Lung (tissue), 12 donors: ENCODE measurements around the gene CALHM5. TPM values are rescaled to one million over a fixed set of nuclear protein-coding genes. Genes with fewer than 3 reads are reported as not detected.

Source experiments
- ATAC-seq: fragments of 200-7000 bp; cut with Tn5 transposase; one replicate; pipeline ENCODE4 v1.9.1; 2020; ENCODE audit warnings: moderate number of reproducible peaks; ENCODE audit not compliant: insufficient read depth, low FRiP score
- DNase-seq, 3 donors: peaks; one replicate each; pipeline ENCODE4 v3.0.0-alpha.2; 2013 to 2017
- H3K27ac ChIP-seq, 2 donors: one replicate each; pipeline ENCODE4 v1.5.1; 2013; ENCODE audit warnings: mild to moderate bottlenecking in 2 of 2, moderate library complexity in 2 of 2, control low read depth in 1 of 2, inconsistent platforms in 1 of 2, low read depth in 1 of 2, low read length in 1 of 2
- H3K27me3 ChIP-seq, 3 donors: one replicate each; pipeline ENCODE4 v1.5.1; 2013; ENCODE audit warnings: low read length in 2 of 3; ENCODE audit not compliant: control insufficient read depth in 3 of 3, insufficient read depth in 3 of 3
- H3K36me3 ChIP-seq, 4 donors: one replicate each; pipeline ENCODE4 v1.5.1; 2013; ENCODE audit warnings: low read length in 4 of 4, mild to moderate bottlenecking in 1 of 4, moderate library complexity in 1 of 4; ENCODE audit not compliant: control insufficient read depth in 4 of 4, insufficient read depth in 4 of 4
- H3K4me1 ChIP-seq, 5 donors: one replicate each; pipeline ENCODE4 v1.5.1; 2013; ENCODE audit warnings: low read length in 5 of 5, mild to moderate bottlenecking in 2 of 5, moderate library complexity in 1 of 5; ENCODE audit not compliant: control insufficient read depth in 5 of 5, insufficient read depth in 5 of 5
- H3K4me3 ChIP-seq: one replicate; pipeline ENCODE4 v1.5.1; 2013; ENCODE audit warnings: mild to moderate bottlenecking, control low read depth, moderate library complexity
- H3K9ac ChIP-seq, 2 donors: one replicate each; pipeline ENCODE4 v1.5.1; 2013; ENCODE audit warnings: low read length in 2 of 2, control low read depth in 1 of 2; ENCODE audit not compliant: insufficient read depth in 1 of 2
- H3K9me3 ChIP-seq, 4 donors: one replicate each; pipeline ENCODE4 v1.5.1; 2013; ENCODE audit warnings: low read length in 3 of 4, mild to moderate bottlenecking in 1 of 4, moderate library complexity in 1 of 4; ENCODE audit not compliant: control insufficient read depth in 4 of 4, insufficient read depth in 3 of 4
- CTCF ChIP-seq: IDR thresholded peaks from 2 replicates; pipeline ENCODE4 v1.5.1; 2012; ENCODE audit warnings: mild to moderate bottlenecking; ENCODE audit errors: control extremely low read depth, extremely low read depth
- WGBS, 2 donors: extraction: QIAGEN DNeasy Blood & Tissue Kit; methylation state at CpG; one replicate each; pipeline ENCODE4 v1.1.7; 2013; 5-methylcytosine and 5-hydroxymethylcytosine counted together
- polyA plus RNA-seq, 2 donors: library from polyadenylated mRNA; stranded (reverse); fragments of 200-250 nt; gene quantifications; one replicate each; pipeline ENCODE4 v1.2.1, GENCODE V29; 2013
- total RNA-seq, 2 donors: library from RNA; depleted of rRNA in 1 of 2; stranded (reverse); fragments of >200 nt in 1 of 2; gene quantifications; one replicate each; pipeline ENCODE4 v1.2.1, GENCODE V29; 2014 to 2021
- donor health status: control.
- donor health status: control.
- donor health status: Bipolar disorder and iron deficiency.
- donor health status: healthy.
- donor health status: DM: yes; HTN: yes; CAD: no.

The CALHM5 gene
- total and polyA plus RNA-seq, 4 donors: 0.41 to 3.0 (median 1.0) TPM

DNA sequence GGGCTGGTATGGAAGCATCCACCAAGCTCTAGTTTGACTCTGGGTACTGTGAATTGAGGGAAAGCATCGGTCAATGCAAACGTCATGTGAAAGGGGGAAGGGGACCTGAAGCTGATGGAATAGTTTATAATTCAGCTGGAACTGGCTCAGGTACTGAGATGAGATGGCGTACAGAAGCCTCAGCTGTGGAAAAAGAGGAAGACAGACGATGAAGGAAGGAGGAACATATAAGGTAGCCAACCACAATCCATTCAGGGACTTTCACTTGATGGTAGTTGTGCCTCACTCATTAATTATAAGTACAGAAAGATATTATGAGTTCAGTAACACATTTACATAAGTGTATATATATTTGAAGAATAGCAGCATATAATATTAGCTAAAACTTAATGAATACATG lies 2.7 kb downstream of the CALHM5 start:
- Histone ChIP-seq H3K36me3 (peaks cover 0 to 7% (median 6%) of the 10 kb centered on the region in 4 donors), H3K27ac (no peak overlapping the region), H3K4me1 (peaks cover 0 to 29% (median 2%) of the 10 kb centered on the region in 5 donors), H3K9ac (no peak overlapping the region), H3K4me3 (no peak overlapping the region), H3K27me3 (no peaks in the 10 kb centered on the region), H3K9me3 (no peaks in the 10 kb centered on the region)
- no peak for TF ChIP-seq CTCF
- ATAC-seq (no peak), DNase-seq (no peak)
- 61 to 69% methylated on average over 4 of the region's 4 CpGs for WGBS, 2 donors

DNA sequence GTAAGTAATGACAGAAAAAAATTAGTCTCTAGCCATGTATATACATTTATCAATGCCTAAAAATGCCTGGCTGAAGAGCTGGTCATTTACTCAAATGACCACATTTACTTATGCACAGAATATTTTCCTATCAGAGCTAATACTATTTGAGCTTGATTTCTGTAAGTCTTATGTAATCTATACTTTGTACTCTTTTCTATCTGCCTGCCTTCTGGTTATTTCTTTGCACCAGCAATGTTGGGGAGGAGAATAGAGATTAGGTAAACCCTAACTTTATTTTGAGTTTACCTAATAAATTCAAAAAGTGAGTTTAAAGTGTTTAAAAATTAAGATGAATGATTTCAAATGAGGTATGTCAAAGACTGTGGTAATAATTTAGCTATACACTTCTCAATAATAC lies 3.7 kb downstream of the CALHM5 start:
- no peak overlapping the region for H3K27ac ChIP-seq
- no peak overlapping the region for H3K9ac ChIP-seq
- H3K27me3 ChIP-seq: no peaks in the 10 kb centered on the region
- no peaks in the 10 kb centered on the region for H3K9me3 ChIP-seq
- H3K4me3 ChIP-seq: no peak overlapping the region
- ATAC-seq: no peak
- no peak for TF ChIP-seq CTCF
- no peak for DNase-seq
- peaks cover 0 to 29% (median 4%) of the 10 kb centered on the region in 5 donors for H3K4me1 ChIP-seq
- peaks cover 0 to 7% (median 6%) of the 10 kb centered on the region in 4 donors for H3K36me3 ChIP-seq

DNA sequence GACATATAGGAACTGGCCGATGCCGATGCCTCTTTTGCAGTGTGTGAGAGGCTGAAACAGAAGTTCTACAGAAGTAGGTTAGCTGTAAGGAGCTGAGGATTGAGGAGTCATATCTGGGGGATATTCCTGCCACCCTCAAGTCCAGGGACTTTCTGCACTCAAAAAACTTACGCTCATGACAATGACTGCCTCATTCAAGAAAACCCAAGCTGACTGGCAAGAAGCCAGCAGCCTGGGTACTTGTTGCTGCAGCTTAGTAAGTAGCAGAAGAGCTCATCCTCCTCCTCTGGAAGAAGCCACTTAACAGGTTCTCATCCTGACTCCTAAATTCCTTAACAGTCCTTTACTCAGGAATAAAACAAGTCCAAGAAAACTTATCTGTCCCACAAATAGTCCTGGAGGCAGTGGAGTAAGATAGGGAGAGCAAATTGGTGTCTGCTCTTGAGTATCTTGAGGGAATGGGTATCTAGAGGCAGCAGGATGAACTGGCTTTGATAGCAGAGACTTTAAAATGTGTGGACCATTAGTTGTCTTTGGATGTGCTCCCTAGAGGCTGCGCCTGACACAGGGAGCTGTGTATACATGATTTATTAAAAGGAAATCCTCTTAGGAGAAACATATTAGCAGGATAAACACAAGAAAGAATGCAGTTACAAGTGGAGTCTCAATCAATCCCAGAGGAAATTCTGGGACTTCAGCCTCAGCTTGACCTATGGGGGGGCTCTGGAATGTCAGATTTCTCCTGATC lies 7.4 kb downstream of the CALHM5 start:
- Histone ChIP-seq H3K9ac (no peak overlapping the region), H3K4me1 (peaks cover 0 to 8% (median 0%) of the 10 kb centered on the region in 5 donors), H3K4me3 (no peak overlapping the region), H3K36me3 (peaks cover 0 to 7% (median 6%) of the 10 kb centered on the region in 4 donors), H3K27ac (peak overlapping the region in 1 of 2 donors; percentile 14), H3K9me3 (no peaks in the 10 kb centered on the region), H3K27me3 (no peaks in the 10 kb centered on the region)
- DNase-seq (peak in 1 of 3 donors; percentile 37), ATAC-seq (no peak)
- TF ChIP-seq CTCF: no peak
- WGBS, 2 donors: 64 to 77% methylated on average over 4 of the region's 4 CpGs
